IPS-NIHi7 (cell line): ENCODE data around the gene PDX1.

Experiments
- DNase-seq: peaks from one replicate; pipeline ENCODE4 v3.0.0; 2012; ENCODE audit warnings: mixed read lengths; ENCODE audit errors: extremely low spot score

PDX1 gene

DNA sequence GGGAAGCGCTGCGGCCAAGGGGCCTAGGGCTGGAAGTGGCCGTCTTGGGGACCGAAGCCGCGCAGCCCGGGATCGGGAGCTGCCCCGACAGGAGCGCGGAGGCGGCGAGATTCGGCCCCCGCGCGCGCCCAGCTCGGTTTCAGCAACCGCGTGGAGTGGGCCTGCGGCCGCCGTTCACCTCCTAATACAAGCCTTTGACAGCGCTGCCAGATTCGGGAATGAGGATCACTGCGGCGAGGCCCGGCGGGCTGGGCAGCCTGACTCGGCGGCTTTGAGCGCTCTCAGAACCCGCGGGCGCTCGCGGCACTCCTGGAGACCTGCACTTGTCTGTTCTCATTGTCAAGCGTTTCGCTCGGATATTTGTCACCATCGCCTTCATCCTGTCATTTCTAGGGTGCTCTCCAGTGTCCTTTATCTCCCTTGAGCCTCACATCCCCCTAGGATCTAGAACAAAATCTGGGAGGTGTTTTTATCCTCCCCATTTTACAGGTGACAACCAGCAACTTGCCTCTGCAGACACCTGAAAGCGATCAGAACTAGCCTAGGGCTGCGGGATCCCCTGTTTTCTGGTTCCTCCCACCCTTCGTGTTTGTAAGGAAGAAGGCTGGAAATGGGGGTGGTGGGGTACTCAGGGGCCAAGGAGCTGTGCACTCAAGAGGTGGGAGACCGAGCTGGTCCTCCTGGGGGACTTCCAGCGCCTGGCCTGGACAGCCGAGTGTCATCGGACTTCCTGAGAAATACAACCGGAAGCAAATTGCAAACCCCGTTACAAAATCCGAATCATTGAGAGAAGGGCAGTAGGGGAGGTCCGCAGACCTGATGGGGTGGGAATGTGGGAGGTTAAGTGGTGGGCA lies 50.8 kb downstream of the PDX1 start:
- no peak for DNase-seq

GRCh38 chr13:27971236-27971645 lies 51.4 kb downstream of the PDX1 start:
- DNase-seq: peak; percentile 63

DNA sequence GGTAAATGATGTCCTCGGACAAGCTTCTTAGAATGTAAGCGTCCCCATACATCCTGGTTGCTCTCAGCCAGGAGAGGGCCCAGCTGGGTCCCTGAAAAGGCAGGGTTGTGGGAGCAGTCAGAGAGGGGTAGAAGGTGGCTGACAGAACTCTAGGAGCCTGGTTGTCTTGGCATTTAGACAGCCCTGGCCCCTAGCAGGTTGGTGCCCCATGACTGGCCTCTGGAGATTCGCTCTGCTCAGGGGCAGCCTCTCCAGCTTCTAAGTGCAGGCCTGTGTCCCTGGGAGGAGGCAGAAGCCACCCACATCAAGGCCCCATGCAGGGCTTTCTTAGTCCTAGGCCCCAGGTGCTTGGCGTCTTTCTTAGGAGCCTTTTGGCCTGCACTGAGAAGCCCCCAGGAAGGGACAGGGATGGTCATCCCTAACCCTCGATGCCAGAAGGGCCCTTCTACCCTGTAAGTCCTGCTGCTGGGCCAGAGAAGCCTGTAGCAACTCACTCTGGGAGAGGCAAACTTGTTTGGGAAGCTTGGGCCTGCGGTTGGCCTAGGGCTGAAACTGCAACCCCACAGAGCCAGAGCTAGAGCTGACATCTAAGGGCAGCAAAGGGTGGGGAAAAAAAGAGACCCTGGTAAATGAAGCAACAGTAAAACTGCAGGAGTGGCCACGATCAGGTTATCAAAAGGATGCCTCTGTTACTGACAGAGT lies 52.1 kb downstream of the PDX1 start:
- no peak for DNase-seq

- no peak for DNase-seq
Observed at GRCh38 chr13:27972478-27972820, 52.6 kb downstream of the PDX1 start.

DNA sequence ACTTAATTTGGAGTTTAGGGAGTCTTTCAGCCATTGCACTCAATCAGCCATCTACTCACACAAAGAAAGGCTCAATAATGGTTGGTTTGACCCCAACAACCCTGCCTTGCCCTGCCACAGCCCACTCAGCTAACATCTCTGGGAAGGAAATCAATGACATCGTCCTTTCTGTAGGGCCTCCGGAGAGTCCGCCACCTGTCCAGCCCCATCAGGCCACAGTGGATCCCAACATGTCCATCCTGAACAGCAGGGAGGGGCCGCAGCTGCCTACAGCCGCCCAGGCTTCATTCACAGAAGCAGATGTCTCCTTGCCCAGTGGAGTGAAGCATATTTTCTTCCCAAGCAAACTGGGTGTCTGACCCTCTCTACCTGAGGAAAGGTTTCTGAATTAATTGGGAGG lies 53.5 kb downstream of the PDX1 start:
- DNase-seq: no peak

DNA sequence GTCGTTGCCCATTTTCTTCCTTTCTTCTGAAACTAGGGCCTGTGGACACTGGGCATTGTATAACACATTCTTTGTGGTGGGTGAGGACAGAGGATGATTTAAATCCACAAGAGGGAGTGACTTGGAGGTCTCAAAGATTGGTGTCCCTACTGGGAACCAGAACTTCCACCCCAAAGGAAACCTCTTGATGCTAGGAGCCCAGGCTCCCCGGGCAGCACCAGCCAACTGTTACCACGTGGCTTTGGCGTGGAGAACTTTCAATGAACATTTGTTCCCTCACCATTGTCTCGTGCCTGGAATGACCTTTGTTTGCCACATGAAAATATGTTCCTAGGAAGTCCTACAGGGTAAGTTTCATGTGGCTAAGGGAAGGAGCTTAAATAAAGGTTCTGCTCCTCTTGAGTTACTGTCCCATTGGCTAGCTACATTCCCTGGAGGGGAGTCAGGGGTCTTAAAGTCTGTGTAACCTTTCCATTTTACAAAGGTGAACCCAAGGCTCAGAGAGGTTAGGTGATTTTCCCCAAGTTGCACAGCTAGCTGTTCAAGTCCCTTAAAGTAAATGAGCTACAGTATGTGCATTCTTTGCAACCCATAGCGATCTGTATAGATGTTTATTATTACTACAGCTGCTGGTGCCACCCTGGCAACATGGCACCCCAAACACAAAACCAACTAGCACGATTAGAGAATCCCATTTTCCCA lies 54.3 kb downstream of the PDX1 start:
- no peak for DNase-seq
